ENCODE measurements around the gene MELK.
A peak's percentile ranks its signal among the peaks of the same experiment; 100 is the strongest.
"Not testable (repeated sequence)": the region's sequence is repeated elsewhere in the genome, so short reads cannot be mapped to it uniquely, and the experiment has no call there.

The MELK gene

DNA sequence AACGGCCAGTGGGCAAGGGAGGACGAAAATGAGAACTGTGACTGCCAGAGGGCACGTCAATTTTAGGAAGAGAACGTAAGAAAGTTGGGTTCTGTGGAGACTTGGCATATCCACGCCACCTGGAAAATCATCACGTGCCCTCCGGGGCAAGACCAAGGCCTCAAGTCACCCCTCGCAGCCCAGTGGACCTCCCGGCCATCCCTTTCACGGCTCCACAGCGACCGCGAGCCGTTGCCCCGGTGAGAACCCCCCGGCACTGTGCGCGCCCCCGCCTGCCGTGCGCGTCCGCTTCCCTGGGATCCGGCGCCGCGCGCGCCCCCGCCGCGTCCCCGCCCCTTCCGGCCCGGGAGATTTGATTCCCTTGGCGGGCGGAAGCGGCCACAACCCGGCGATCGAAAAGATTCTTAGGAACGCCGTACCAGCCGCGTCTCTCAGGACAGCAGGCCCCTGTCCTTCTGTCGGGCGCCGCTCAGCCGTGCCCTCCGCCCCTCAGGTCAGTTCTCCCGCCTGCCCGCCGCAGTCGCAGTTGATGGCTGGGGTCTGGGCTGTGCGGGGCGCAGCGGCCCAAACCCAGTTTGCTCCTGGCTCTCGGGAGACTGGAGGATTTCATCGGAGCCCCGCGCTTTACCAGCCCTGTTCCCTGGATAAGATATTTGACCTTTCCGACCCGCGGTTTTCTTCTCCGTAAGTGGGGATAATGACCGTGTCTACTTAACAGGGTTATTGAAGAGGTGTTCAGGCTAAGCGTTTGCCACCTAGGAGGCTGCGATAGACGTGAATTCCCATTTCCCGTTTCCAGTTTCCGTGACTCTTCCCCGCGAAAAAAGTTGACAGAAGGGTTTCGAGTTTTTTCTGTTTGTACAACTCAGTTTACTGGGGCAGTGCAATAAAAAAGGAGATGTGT is at the start of gene MELK:
TSS of gene MELK (plus strand) at position 381 of the 904 bp plus-strand sequence. CDS start 8,787 bp downstream, outside the sequence.
- peak; percentile 29 for DNase-seq

DNA sequence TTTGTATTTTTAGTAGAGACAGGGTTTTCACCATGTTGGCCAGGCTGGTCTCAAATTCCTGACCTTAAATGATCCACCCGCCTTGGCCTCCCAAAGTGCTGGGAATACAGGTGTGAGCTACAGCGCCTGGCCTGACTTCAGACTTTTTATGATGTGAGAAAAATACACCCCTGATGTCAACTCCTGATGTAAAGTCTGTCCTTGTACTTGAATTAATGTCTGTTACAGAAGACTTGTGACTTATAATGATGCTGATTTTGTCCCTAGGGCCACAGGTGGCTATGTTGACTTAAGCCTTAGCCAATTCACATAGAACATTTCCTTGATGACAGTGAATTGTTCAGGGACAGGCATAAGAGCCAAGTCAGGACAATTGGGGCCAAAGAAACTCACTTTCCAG is 42.5 kb upstream of the MELK start:
- no peak for DNase-seq

DNA sequence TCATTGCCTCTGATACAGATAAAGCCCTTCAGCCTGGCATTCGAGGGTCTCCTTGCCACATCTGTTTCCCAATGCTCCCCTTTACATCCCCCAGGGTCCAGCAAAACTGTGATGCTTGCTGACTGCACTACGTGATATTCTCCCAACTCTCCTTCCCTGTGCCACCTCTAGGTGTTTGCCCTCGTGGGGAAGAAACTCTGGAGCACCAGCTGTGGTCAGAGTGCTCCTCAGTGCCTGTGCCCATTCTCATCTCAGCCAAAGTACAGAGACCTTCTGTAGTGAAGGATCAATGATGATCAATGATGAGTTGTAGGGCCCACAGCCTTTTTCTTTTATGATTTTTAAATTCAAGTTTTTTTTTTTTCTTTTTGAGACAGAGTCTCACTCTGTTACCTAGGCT is 40.3 kb upstream of the MELK start:
- no peak for DNase-seq

DNA sequence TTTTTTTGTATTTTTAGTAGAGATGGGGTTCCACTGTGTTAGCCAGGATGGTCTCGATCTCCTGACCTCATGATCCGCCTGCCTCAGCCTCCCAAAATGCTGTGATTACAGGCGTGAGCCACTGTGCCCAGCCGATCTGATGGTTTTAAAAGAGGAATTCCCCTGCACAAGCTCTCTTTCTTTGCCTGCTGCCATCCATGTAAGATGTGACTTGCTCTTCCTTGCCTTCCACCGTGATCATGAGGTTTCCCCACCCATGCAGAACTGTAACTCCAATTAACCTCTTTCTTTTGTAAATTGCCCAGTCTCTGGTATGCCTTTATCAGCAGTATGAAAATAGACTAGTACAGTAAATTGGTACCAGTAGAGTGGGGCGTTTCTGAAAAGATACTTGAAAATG is 39.0 kb upstream of the MELK start:
- not testable (repeated sequence) for DNase-seq

DNA sequence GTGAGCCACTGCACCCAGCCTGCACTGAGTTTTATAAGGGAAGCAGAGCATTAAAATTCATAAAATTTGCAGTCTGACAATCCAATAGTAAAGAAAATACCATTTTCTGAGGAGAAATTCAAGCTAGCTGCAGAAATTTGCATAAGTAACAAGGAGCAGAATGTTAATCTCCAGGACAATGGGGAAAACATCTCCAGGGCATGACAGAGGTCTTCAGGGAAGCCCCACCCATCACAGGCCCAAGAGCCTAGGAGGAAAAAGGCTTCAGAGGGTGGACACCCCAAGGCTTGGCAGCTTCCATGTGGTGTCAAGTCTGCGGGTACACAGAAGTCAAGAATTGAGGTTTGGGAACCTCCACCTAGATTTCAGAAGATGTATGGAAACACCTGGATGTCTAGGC is 37.6 kb upstream of the MELK start:
- DNase-seq: no peak

DNA sequence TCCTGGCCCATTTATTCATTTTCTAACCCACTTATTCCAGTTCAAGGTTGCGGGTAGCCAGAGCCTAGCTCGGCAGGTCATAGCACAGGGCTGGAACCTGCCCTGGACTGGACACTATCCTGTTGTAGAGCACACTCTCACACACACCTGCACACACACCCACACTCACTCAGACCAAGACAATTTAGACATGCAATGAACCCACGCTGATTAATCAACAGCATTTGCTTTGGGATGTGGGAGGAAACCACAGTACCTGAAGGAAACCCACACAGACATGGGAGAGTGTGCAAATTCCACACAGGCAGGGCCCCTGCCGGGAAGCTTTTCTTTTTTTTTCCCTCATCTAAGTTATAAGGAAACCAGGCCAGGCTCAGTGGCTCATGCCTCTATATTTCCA is 34.8 kb upstream of the MELK start:
- DNase-seq: no peak

DNA sequence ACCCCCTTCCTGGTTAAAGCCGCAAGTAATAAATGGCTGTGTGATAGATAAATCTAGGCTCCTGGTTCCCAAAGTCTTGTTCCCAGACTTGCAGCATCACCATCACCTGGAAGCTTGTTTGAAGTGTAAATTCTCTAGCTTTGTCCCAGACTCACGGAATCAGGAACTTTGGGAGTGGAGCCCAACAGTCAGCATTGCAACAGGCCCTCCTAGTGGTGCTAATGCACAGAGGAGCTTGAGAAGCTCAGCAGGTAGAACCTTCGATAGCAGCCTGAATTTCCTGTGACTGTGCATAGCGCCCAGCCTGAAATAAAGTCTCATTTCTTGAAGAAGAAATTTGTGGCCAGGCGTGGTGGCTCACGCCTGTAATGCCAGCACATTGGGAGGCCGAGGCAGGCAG is 30.3 kb upstream of the MELK start:
- no peak for DNase-seq

DNA sequence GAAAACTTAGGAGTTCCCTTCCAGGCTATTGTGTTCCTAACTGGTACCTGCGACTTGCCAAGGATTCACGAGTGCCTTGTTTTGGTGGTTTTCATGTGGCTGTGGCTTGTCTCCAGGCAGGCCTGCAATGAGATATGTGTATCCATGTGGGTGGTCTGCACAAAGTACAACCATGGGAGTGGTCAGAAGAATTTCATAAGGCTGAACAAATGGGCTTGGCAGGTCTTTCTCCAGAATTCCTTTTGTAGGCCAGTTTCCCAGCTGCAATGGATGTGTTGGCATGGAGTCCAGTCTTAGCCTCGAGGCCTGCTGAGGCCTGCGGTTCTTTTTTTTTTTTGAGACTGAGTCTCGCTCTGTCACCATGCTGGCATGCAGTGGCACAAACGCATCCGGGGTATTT is 28.8 kb upstream of the MELK start:
- no peak for DNase-seq

DNA sequence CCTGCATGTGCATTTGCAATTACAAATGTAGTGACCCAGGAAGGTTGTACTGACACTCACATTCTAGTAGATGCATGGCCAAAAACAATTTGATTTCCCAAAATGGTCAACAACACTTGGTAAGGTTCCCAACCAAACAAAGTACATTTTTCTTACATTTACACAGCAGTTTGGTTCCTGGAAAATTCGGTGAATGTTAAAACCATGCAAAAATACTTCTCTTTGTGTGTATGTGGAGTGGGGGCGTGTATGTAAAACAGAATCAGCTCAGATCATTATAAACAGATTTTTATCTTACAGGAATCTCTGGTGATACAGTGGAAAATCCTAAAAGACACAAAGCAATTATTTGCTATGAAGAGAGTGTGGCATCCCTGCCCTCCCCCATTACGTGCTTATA is 25.1 kb upstream of the MELK start:
- no peak for DNase-seq

DNA sequence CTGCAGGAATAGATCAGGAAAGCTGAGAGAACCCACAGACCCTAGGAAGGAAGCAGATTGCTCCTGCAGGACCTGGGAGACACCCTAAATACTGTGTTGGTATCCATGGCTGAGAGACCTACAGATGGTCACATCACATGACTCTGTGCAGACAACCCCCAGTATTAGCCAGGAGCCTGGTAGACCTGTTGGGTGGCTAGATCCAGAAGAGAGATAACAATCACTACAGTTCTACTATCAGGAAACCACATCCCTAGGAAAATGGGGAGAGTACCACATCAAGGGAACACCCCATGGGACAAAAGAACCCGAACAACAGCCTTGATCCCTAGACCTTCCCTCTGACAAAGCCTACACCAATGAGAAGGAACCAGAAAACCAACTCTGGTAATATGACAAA is 24.2 kb upstream of the MELK start:
- no peak for DNase-seq

DNA sequence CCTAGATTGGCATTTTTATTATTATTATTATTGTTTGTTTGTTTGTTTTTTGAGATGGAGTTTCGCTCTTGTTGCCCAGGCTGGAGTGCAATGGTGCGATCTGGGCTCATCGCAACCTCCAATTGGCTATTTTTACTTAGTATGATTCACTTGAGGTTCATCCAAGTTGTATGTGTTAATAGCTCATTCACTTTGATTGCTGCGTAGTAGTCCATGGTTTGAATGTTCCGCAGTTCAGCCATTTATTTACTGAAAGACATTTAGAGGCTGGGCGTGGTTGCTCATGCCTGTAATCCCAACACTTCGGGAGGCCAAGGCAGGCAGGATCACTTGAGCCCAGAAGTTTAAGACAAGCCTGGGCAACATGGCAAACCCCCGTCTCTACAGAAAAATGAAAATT is 22.6 kb upstream of the MELK start:
- no peak for DNase-seq

DNA sequence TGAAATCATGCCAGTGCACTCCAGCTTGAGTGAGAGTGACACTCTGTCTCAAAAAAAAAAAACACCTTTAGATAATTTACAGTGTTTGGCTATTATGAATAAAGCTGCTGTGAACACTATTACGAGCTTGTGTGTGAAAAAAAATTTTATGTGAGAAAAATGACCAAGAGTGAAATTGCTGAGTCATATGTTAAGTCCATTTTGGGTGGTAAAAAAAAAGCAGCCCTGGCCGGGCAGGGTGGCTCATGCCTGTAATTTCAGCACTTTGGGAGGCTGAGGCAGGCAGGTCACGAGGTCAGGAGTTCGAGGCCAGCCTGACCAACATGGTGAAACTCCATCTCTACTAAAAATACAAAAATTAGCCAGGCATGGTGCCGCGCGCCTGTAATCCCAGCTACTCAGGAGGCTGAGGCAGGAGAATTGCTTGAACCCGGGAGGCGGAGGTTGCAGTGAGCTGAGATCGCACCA is 22.0 kb upstream of the MELK start:
- not testable (repeated sequence) for DNase-seq

DNA sequence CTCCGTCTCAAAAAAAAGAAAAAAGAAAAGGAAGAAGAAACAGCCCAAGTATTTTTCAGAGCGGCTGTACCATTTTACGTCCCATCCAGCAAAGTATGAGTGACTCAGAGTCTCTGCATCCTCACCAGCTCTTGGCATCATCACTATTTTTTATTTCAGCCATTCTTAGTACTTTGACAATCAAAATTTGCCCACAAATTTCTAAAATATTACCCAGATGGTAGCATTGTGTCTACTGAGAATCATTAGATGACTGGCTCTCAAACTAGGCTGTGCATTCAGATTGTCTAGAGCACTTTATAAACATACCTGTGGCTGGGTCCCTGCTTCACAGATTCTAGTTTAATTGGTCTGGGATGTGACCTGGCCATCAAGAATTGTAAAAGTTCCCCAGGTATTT is 21.6 kb upstream of the MELK start:
- no peak for DNase-seq

DNA sequence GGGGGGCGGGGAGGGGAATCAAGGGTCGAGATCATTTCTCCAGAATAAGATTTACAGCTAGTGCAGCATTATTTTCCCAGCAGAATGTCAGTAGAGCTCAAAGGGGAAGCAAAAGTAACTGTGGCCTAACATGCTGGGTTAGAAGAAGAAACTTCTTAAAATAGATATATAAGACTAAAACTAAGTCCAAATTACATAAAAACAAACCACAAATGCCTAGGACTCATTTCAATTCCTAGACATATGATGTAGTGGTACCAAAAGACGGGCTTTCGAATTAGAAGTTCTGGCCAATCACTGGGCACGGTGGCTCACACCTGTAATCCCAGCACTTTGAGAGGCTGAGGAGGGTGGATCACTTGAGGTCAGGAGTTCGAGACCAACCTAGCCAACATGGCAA is 20.8 kb upstream of the MELK start:
- DNase-seq: no peak

DNA sequence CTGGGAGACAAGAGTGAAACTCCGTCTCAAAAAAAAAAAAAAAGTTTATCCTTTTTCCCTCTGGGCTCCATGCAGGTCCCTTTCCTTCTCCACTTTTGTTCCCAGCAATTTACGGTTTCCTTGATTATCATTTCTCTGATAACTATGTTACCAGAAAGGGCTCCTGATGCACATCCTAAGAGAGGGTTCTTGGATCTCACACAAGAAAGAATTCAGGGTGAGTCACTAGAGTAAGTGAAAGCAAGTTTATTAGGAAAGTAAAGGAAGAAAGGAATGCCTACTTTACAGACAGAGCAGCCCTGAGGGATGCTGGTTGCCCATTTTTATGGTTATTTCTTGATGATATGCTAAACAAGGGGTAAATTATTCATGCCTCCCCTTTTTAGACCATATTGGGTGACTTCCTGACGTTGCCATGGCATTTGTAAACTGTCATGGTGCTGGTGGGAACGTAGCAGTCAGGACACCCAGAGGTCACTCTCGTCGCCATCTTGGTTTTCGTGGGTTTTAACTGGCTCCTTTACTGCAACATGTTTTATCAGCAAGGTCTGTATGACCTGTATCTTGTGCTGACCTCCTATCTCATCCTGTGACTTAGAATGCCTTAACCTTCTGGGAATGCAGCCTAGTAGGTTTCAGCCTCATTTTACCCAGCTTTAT is 13.5 kb upstream of the MELK start:
- no peak for DNase-seq

DNA sequence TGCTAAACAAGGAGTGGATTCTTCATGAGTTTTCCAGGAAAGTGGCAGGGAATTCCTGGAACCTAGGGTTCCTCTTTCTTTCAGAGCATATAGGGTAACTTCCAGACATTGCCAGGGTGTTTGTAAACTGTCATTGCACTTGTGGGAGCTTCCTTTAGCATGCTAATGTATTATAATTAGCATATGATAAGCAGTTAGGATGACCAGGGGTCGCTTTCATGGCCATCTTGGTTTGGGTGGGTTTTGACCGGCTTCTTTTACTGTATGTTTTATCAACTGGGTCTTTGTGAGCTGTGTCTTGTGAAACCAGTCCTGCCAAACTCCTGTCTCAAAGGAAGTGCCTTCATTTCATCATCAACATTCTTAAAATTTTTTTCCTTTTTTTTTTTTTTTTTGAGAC is 11.9 kb upstream of the MELK start:
- no peak for DNase-seq

DNA sequence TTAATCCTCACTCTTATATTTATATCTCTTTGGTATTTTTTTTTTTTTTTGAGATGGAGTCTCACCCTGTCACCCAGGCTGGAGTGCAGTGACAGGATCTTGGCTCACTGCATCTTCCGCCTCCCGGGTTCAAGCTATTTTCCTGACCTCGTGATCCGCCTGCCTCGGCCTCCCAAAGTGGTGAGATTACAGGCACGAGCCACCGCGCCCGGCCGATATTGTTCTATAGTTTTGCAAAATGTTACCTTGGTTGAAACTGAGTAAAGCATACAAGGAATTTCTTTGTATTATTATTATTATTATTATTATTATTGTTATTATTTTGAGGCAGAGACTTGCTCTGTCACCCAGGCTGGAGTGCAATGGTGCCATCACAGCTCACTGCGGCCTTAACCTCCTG is 9.9 kb upstream of the MELK start:
- DNase-seq: not testable (repeated sequence)

DNA sequence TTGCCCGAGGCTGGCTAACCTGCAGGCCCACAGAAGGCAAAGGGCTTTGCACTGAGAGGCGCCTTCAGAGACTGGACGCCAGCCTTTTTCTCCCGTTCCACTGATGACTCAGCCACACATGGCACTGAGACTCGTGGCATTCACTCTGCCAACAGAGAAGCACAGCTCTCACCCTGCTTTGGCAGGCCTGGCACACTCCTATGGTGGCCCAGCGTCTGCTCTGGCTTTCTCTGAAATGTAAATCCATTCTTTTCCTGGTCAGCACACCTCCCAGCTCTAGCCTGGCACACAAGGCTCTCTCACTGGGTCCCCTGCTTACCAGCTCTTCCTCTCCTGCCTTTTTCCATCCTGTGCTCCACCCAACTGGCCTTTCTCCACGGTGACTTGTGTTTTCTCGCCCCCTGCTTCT is 5.9 kb upstream of the MELK start:
- DNase-seq: no peak

DNA sequence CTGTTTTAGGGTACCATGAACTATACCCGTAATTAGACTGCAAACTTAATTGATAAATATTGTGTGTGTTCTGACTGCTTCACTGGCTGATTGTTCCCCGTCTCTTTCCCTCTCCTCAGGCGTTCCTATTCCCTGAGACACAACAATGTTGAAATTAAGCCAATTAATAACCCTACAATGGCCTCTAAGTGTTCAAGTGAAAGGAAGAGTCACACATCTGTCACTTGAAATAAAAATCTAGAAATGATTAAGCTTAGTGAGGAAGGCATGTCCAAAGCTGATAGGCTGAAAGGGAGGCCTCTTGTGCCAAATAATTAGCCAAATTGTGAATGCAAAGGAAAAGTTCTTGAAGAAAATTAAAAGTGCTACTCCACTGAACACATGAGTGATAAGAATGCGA is 4.0 kb upstream of the MELK start:
- DNase-seq: not testable (repeated sequence)

DNA sequence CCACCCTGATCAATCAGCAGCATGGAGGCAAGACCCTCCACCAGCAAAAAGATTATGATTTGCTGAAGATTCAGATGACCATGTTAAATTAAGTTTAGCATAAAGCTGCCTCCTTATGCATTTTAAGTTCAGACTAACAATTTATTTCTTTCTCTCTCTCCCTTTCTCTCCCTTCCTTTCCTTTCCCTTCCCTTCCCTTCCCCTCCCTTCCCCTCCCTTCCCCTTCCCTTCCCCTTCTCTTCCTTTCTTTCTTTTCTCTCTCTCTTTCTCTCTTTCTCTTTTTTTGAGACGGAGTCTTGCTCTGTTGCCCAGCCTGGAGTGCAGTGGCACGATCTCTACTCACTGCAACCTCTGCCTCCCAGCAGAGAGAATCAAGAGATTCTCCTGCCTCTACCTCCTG is 1.4 kb upstream of the MELK start:
- no peak for DNase-seq

DNA sequence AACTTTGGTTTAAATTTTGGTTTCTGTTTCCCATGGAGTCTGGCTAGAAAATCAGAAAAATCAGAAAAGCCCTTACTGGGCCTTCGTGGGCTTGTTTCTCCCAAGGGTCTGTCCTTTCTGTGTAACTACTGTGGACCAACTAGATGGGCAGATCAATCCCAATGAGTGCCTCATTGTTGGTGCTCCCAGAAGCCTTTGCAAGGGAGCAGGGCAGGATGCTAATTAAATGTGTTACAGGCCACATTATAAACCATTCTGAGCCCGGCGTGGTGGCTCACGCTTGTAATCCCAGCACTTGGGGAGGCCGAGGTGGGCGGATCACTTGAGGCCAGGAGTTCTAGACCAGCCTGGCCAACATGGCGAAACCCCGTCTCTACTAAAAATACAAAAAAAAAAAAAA is 1.4 kb downstream of the MELK start:
- not testable (repeated sequence) for DNase-seq

DNA sequence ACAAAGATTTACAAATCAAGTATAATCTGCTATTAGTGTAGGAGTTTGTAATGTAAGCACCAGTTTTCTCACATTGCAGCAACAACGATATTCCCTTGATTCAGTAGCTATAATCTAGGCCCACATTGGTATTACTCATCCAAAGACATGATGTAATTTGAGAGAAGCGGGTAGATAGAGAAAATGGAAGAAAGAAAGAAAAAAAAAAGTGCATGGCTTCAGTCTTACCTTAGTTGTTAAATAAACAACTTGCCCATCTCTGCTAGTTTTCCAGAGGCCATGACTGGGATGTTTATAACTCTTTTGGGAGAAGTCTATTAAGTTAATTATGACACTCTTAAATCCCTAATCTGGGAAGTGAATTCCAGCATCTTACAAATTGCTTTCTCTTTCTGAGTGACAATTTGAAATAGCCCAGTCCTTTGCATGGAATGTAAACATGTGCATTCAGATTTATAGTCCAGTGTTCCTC is 2.8 kb downstream of the MELK start:
- no peak for DNase-seq

DNA sequence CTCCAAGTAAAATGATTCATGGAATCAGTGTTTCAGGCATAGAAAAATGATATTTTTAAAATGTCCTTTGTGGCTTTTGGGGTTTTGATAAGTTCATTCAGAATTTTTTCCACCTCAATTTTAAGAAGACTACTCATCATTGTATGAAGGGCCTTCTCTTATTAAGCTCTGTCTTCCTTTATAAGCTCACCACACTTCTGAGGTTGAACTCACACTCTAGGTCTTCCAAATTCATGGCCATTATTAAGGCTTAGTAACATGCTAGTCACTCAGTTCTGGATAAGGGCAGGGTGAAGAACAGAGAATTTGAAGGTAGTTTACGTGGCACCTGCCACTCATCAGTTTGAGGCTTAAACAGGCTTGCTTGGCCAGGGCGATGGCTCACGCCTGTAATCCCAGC is 4.2 kb downstream of the MELK start:
- no peak for DNase-seq

Measured in NCI-H1694 (cell line).